Stimulated activated CD8-positive, alpha-beta memory T cell treated with anti-CD3 and anti-CD28 coated beads, Interleukin-15, amount 100 ng/mL, for 4 hours (primary cell): ENCODE data around the gene CCDC68.
"Not testable (repeated sequence)": the region's sequence is repeated elsewhere in the genome, so short reads cannot be mapped to it uniquely, and the experiment has no call there.

ENCODE experiments used
- DNase-seq, 2 donors: peaks; one replicate each; pipeline ENCODE4 v3.0.0-alpha.2; 2020; ENCODE audit warnings: low read depth in 2 of 2

CCDC68 gene

GRCh38 chr18:54877076-54877475, 82.2 kb downstream of the CCDC68 start:
- no peak for DNase-seq

GRCh38 chr18:54875063-54875462, 84.2 kb downstream of the CCDC68 start:
- no peak for DNase-seq

GRCh38 chr18:54873884-54874255, 85.4 kb downstream of the CCDC68 start:
- no peak for DNase-seq

- no peak for DNase-seq
These were observed 86.6 kb downstream of the CCDC68 start for GRCh38 chr18:54872681-54873080.

- DNase-seq = no peak
These were observed 88.0 kb downstream of the CCDC68 start for GRCh38 chr18:54871231-54871630.

GRCh38 chr18:54867131-54867530, 92.1 kb downstream of the CCDC68 start:
- DNase-seq = no peak

GRCh38 chr18:54860941-54861340, 98.3 kb downstream of the CCDC68 start:
- DNase-seq = no peak

GRCh38 chr18:54859667-54860421, 99.4 kb downstream of the CCDC68 start:
- no peak for DNase-seq

- DNase-seq = no peak
These were observed 101.8 kb downstream of the CCDC68 start for GRCh38 chr18:54857499-54857898.

GRCh38 chr18:54856105-54856646, 103.1 kb downstream of the CCDC68 start:
- DNase-seq = no peak

- not testable (repeated sequence) for DNase-seq
These were observed 104.2 kb downstream of the CCDC68 start for GRCh38 chr18:54855050-54855449.

GRCh38 chr18:54852780-54853675, 106.2 kb downstream of the CCDC68 start:
- DNase-seq = no peak
